ENCODE results near the gene SLC6A8. TPM values are rescaled to one million over a fixed set of nuclear protein-coding genes. Genes with fewer than 3 reads are reported as not detected.
"Not testable (repeated sequence)": the region's sequence is repeated elsewhere in the genome, so short reads cannot be mapped to it uniquely, and the experiment has no call there.

SLC6A8 gene
- total RNA-seq, 2 experiments from 2014 or later, result not detected

DNA sequence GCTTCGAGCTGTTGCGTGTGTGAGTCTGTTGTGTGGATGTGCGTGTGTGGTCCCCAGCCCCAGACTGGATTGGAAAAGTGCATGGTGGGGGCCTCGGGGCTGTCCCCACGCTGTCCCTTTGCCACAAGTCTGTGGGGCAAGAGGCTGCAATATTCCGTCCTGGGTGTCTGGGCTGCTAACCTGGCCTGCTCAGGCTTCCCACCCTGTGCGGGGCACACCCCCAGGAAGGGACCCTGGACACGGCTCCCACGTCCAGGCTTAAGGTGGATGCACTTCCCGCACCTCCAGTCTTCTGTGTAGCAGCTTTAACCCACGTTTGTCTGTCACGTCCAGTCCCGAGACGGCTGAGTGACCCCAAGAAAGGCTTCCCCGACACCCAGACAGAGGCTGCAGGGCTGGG, 8.4 kb downstream of the SLC6A8 start:
- Histone ChIP-seq H3K36me3 (ENCODE audit: insufficient read depth, low read length) (no peaks in the 10 kb centered on the region), H3K9me3 (ENCODE audit: low read length) (no peaks in the 10 kb centered on the region), H3K9me2 (ENCODE audit: insufficient read depth, low read length) (no peaks in the 10 kb centered on the region), H2AFZ (ENCODE audit: low read length) (no peak overlapping the region), H3K79me2 (ENCODE audit: insufficient read depth, low read depth, low read length) (no peaks in the 10 kb centered on the region), H4K20me1 (ENCODE audit: insufficient read depth, low read length) (no peaks in the 10 kb centered on the region), H3K4me1 (ENCODE audit: insufficient read depth, low read length, poor library complexity, severe bottlenecking) (no peaks in the 10 kb centered on the region), H3K27ac (ENCODE audit: low read depth, low read length, poor library complexity, severe bottlenecking) (no peak overlapping the region), H3K4me2 (ENCODE audit: low read length) (no peak overlapping the region), H3K4me3 (ENCODE audit: low read depth, low read length, poor library complexity, severe bottlenecking) (no peak overlapping the region)
- no peak for TF ChIP-seq EZH2phosphoT487 (IDR thresholded peaks at IDR 0.05; ENCODE audit: borderline replicate concordance, low read depth, low read length)
- TF ChIP-seq, protein P1, sequence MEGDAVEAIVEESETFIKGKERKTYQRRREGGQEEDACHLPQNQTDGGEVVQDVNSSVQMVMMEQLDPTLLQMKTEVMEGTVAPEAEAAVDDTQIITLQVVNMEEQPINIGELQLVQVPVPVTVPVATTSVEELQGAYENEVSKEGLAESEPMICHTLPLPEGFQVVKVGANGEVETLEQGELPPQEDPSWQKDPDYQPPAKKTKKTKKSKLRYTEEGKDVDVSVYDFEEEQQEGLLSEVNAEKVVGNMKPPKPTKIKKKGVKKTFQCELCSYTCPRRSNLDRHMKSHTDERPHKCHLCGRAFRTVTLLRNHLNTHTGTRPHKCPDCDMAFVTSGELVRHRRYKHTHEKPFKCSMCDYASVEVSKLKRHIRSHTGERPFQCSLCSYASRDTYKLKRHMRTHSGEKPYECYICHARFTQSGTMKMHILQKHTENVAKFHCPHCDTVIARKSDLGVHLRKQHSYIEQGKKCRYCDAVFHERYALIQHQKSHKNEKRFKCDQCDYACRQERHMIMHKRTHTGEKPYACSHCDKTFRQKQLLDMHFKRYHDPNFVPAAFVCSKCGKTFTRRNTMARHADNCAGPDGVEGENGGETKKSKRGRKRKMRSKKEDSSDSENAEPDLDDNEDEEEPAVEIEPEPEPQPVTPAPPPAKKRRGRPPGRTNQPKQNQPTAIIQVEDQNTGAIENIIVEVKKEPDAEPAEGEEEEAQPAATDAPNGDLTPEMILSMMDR (conservative IDR thresholded peaks at IDR 0.05; ENCODE audit: low read length), result no peak
- no peak for DNase-seq (ENCODE audit: low spot score)
- ChIA-PET CTCF (ENCODE audit: unreplicated experiment) (no interaction called here), POLR2A (no interaction called here)
- intact Hi-C loops (cut with micrococcal nuclease; ENCODE audit: unreplicated experiment), result no loop called here
- BruUV-seq (replicated peaks), result no TSS peak

DNA sequence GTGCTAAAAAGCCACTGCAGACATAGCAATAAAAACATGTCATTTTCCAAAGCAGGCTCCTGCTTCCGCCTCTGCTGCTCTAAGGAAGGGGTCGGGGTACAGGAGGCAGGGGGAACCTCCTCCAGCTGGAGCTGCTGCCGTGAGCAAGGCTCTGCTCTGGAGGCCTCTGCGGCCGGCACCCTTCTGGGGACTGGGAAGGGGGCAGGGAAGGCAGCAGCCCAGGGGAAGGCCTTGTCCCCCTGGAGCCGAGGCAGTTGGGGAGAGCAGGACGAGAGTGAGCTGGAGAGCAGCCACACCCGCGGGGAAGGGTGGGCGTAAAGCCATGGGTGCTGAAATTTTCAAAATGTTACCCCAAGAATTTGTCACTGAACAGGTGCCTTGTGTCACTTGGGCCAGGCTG, 8.8 kb downstream of the SLC6A8 start:
- intact Hi-C loops (cut with micrococcal nuclease; ENCODE audit: unreplicated experiment); DNase-seq (ENCODE audit: low spot score); H4K20me1 ChIP-seq (ENCODE audit: insufficient read depth, low read length); H3K79me2 ChIP-seq (ENCODE audit: insufficient read depth, low read depth, low read length); BruUV-seq (replicated peaks); CTCF ChIA-PET (ENCODE audit: unreplicated experiment); H3K4me3 ChIP-seq (ENCODE audit: low read depth, low read length, poor library complexity, severe bottlenecking); H3K4me1 ChIP-seq (ENCODE audit: insufficient read depth, low read length, poor library complexity, severe bottlenecking); H3K36me3 ChIP-seq (ENCODE audit: insufficient read depth, low read length); H3K27ac ChIP-seq (ENCODE audit: low read depth, low read length, poor library complexity, severe bottlenecking); POLR2A ChIA-PET; H2AFZ ChIP-seq (ENCODE audit: low read length); H3K9me3 ChIP-seq (ENCODE audit: low read length); H3K9me2 ChIP-seq (ENCODE audit: insufficient read depth, low read length); H3K4me2 ChIP-seq (ENCODE audit: low read length): not testable (repeated sequence)

DNA sequence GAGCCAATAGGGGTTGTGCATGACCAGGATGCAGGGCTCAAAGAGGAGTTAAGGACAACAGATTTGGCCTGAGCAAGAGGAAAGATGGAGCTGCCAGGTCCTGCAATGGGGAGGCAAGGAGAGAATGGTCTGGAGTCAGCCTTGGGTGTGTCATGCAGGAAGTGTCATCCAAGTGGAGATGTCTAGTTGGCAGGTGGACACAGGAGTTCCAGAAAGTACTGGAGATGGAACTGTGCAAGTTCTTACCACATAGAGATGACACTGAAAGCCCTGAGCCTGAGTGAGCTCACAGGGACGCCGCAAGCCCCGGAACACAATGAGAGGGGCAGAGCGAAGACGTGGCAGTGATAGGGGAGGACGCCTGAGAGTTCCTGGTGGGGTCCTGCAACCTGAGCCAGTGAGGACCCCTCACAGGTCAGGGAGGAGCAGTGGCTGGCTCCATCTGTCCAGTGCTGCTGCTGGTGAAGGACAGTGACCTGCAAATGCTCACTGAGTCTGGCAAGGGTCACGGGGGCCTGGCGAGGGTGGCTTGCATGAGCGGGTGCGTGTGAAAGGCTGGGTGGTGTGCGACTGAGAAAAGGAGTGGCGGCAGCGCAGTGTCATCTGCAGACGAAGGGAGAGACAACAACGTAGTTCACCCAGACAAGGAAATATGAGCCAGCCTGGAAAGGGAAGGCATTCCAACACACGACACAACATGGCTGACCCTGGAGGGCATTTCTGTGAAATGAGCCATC, 9.4 kb downstream of the SLC6A8 start:
- DNase-seq (ENCODE audit: low spot score); H3K36me3 ChIP-seq (ENCODE audit: insufficient read depth, low read length); H3K4me2 ChIP-seq (ENCODE audit: low read length); CTCF ChIA-PET (ENCODE audit: unreplicated experiment); H4K20me1 ChIP-seq (ENCODE audit: insufficient read depth, low read length); H3K4me3 ChIP-seq (ENCODE audit: low read depth, low read length, poor library complexity, severe bottlenecking); BruUV-seq (replicated peaks); intact Hi-C loops (cut with micrococcal nuclease; ENCODE audit: unreplicated experiment); H3K79me2 ChIP-seq (ENCODE audit: insufficient read depth, low read depth, low read length); POLR2A ChIA-PET; H3K9me3 ChIP-seq (ENCODE audit: low read length); H3K9me2 ChIP-seq (ENCODE audit: insufficient read depth, low read length); H2AFZ ChIP-seq (ENCODE audit: low read length); H3K4me1 ChIP-seq (ENCODE audit: insufficient read depth, low read length, poor library complexity, severe bottlenecking); H3K27ac ChIP-seq (ENCODE audit: low read depth, low read length, poor library complexity, severe bottlenecking): not testable (repeated sequence)
